Measurements from ENCODE around the gene MEAF6. TPM values are rescaled to one million over a fixed set of nuclear protein-coding genes. Genes with fewer than 3 reads are reported as not detected.

MEAF6 gene
- total and polyA plus RNA-seq, 4 donors = 18.7 to 25.3 (median 21.2) TPM

GRCh38 chr1:37478451-37478881, 36.1 kb downstream of the MEAF6 start:
- H3K27ac ChIP-seq (ENCODE audit: low read depth in 1 of 2, low read length in 2 of 2) = peak overlapping the region; percentile 95 to 97
- peaks cover 13 to 28% (median 25%) of the 10 kb centered on the region in 4 donors for H3K36me3 ChIP-seq (ENCODE audit: control insufficient read depth in 4 of 4, insufficient read depth in 3 of 4, low read depth in 1 of 4, low read length in 3 of 4)
- no peaks in the 10 kb centered on the region for H3K27me3 ChIP-seq (ENCODE audit: control insufficient read depth in 4 of 4, insufficient read depth in 4 of 4, low read length in 3 of 4)
- no peaks in the 10 kb centered on the region for H3K9me3 ChIP-seq (ENCODE audit: control insufficient read depth in 4 of 4, low read length in 3 of 4)
- H3K4me1 ChIP-seq (ENCODE audit: control insufficient read depth in 4 of 4, insufficient read depth in 4 of 4, low read length in 3 of 4) = peaks cover 23 to 56% (median 35%) of the 10 kb centered on the region in 4 donors
- no peak for DNase-seq (ENCODE audit: low spot score)
- H3K9ac ChIP-seq (ENCODE audit: low read depth in 1 of 2, low read length in 2 of 2) = peak overlapping the region; percentile 81 to 88
- TF ChIP-seq HNF4G (IDR thresholded peaks at IDR 0.05) (no peak), ATF3 (IDR thresholded peaks at IDR 0.05) (no peak), RAD21 (IDR thresholded peaks at IDR 0.05) (no peak), GABPA (IDR thresholded peaks at IDR 0.05 in 1 of 2, conservative IDR thresholded peaks at IDR 0.05 in 1 of 2) (no peak)
- H3K4me3 ChIP-seq (ENCODE audit: low read depth in 1 of 3, low read length in 3 of 3) = peak overlapping the region in 2 of 3 donors; percentile 35 to 86
- WGBS = 87% methylated on average over 8 of the region's 8 CpGs

- Histone ChIP-seq H3K27ac (ENCODE audit: low read depth in 1 of 2, low read length in 2 of 2) (peak overlapping the region; percentile 95 to 97), H3K36me3 (ENCODE audit: control insufficient read depth in 4 of 4, insufficient read depth in 3 of 4, low read depth in 1 of 4, low read length in 3 of 4) (peaks cover 13 to 23% (median 21%) of the 10 kb centered on the region in 4 donors), H3K9ac (ENCODE audit: low read depth in 1 of 2, low read length in 2 of 2) (peak overlapping the region; percentile 76 to 88), H3K4me1 (ENCODE audit: control insufficient read depth in 4 of 4, insufficient read depth in 4 of 4, low read length in 3 of 4) (peaks cover 24 to 59% (median 38%) of the 10 kb centered on the region in 4 donors), H3K4me3 (ENCODE audit: low read depth in 1 of 3, low read length in 3 of 3) (peak overlapping the region; percentile 9 to 86 (median 73)), H3K27me3 (ENCODE audit: control insufficient read depth in 4 of 4, insufficient read depth in 4 of 4, low read length in 3 of 4) (no peaks in the 10 kb centered on the region), H3K9me3 (ENCODE audit: control insufficient read depth in 4 of 4, low read length in 3 of 4) (no peaks in the 10 kb centered on the region)
- no peak for DNase-seq (ENCODE audit: low spot score)
- 85% methylated on average over 5 of the region's 5 CpGs for WGBS
- TF ChIP-seq YY1 (IDR thresholded peaks at IDR 0.05) = no peak
- no peak for TF ChIP-seq RAD21 (IDR thresholded peaks at IDR 0.05)
- TF ChIP-seq HNF4G (IDR thresholded peaks at IDR 0.05) = no peak
- TF ChIP-seq REST (IDR thresholded peaks at IDR 0.05) = no peak
- TF ChIP-seq NR2F2 (IDR thresholded peaks at IDR 0.05) = no peak
- TF ChIP-seq GABPA (IDR thresholded peaks at IDR 0.05 in 1 of 2, conservative IDR thresholded peaks at IDR 0.05 in 1 of 2) = no peak
- no peak for TF ChIP-seq ZBTB33 (IDR thresholded peaks at IDR 0.05)
- TF ChIP-seq ATF3 (IDR thresholded peaks at IDR 0.05) = no peak
Measured at GRCh38 chr1:37477946-37478345, 36.6 kb downstream of the MEAF6 start.

GRCh38 chr1:37477198-37477931, 37.2 kb downstream of the MEAF6 start:
- Histone ChIP-seq H3K9ac (ENCODE audit: low read depth in 1 of 2, low read length in 2 of 2) (peak overlapping the region; percentile 76 to 88), H3K4me3 (ENCODE audit: low read depth in 1 of 3, low read length in 3 of 3) (peak overlapping the region; percentile 73 to 86 (median 73)), H3K27me3 (ENCODE audit: control insufficient read depth in 4 of 4, insufficient read depth in 4 of 4, low read length in 3 of 4) (no peaks in the 10 kb centered on the region), H3K27ac (ENCODE audit: low read depth in 1 of 2, low read length in 2 of 2) (peak overlapping the region; percentile 95 to 97), H3K9me3 (ENCODE audit: control insufficient read depth in 4 of 4, low read length in 3 of 4) (no peaks in the 10 kb centered on the region), H3K36me3 (ENCODE audit: control insufficient read depth in 4 of 4, insufficient read depth in 3 of 4, low read depth in 1 of 4, low read length in 3 of 4) (peaks cover 13 to 18% (median 16%) of the 10 kb centered on the region in 4 donors), H3K4me1 (ENCODE audit: control insufficient read depth in 4 of 4, insufficient read depth in 4 of 4, low read length in 3 of 4) (peaks cover 24 to 59% (median 39%) of the 10 kb centered on the region in 4 donors)
- 30% methylated on average over 10 of the region's 10 CpGs for WGBS
- no peak for DNase-seq (ENCODE audit: low spot score)
- TF ChIP-seq ZBTB33 (IDR thresholded peaks at IDR 0.05) (no peak), ATF3 (IDR thresholded peaks at IDR 0.05) (no peak), RXRA (IDR thresholded peaks at IDR 0.05) (no peak), REST (IDR thresholded peaks at IDR 0.05) (no peak), RAD21 (IDR thresholded peaks at IDR 0.05) (no peak), GABPA (IDR thresholded peaks at IDR 0.05 in 1 of 2, conservative IDR thresholded peaks at IDR 0.05 in 1 of 2) (no peak)
